Measurements from ENCODE around the gene IQCE. TPM values are rescaled to one million over a fixed set of nuclear protein-coding genes. Genes with fewer than 3 reads are reported as not detected.

Gene IQCE
- total and polyA plus RNA-seq, 10 of the 15 experiments (the other 5 are each of a cell fraction or from before 2014, with no cell fraction given): 0.37 to 8.1 (median 3.7) TPM

DNA sequence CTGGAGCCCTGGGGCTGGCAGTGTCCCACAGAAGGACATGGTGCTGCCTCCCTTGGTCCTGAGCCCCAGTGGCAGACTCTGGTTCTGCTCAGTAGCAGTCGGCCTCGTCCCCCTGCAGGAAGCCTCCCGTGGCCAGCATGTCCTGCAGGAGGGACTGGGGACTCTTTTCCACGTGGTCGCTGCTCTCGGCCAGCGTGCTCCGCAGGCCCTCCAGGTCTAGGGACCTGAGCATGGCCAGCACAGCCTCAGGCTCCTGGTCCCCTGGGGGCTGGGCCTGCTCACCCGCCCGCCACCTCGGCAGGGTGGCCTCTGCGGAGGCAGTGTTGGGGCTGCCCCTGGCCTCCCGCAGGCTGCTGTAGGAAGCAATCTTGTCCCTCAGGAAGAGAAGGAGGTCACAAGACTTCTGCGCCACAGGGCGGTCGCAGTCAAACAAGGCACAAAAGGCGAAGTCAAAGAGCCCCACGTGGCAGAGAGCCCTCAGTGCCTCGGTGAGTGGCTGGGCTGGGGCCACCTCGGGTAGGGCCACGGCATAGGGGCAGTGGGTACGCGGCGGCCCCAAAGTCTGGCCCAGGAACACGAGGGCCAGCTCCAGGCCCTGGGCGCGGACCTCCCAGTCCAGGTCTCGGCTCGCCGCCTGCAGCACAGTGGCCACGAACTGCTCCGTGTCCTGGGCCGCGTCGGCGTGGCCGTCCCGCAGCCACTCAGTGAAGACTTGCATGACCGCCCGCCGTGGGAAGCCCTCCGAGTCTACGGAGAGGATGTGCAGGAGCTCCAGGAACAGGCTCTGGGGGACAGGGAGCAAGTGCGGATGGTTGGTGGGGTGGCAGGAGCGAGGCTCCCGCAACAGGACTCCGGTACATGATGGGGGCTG, 20.6 kb upstream of the IQCE start:
- BruUV-seq (replicated peaks): TSS peak; percentile 68
- Histone ChIP-seq H3K4me3 (no peak overlapping the region), H3K4me1 (ENCODE audit: control insufficient read depth, insufficient read depth, low read length) (no peaks in the 10 kb centered on the region), H3K36me3 (ENCODE audit: control insufficient read depth in 2 of 2, insufficient read depth in 2 of 2, low read length in 1 of 2) (peaks cover 0 to 16% of the 10 kb centered on the region in 2 experiments; a peak in 2 of 4 replicates), H3K27ac (ENCODE audit: control insufficient read depth, insufficient read depth) (no peak overlapping the region), H3K79me2 (ENCODE audit: control insufficient read depth, insufficient read depth, low read length) (no peaks in the 10 kb centered on the region), H2AFZ (ENCODE audit: control insufficient read depth, low read depth, low read length) (no peak overlapping the region), H4K20me1 (ENCODE audit: control insufficient read depth, insufficient read depth) (no peaks in the 10 kb centered on the region), H3K27me3 (replicated peaks in 1 of 2; ENCODE audit: control insufficient read depth in 2 of 2, insufficient read depth in 2 of 2, low read length in 1 of 2) (no peaks in the 10 kb centered on the region), H3K9ac (ENCODE audit: control insufficient read depth, insufficient read depth, low read length) (no peak overlapping the region), H3K4me2 (ENCODE audit: control insufficient read depth, insufficient read depth) (no peak overlapping the region), H3K9me3 (replicated peaks; ENCODE audit: control insufficient read depth, insufficient read depth, low read length) (no peaks in the 10 kb centered on the region)
- ChIA-PET SMC1A (ENCODE audit: uncharacterized antibody, unreplicated experiment) (no interaction called here), CTCF (no interaction called here), POLR2A (no interaction called here), RAD21 (ENCODE audit: unreplicated experiment) (no interaction called here)
- WGBS (ENCODE audit: insufficient coverage, insufficient replicate concordance, low lambda C conversion rate, missing lambda C conversion rate): 94% methylated on average over 47 of the region's 47 CpGs
- FAIRE-seq (no peak), DNase-seq (ENCODE audit: low read depth, low spot score) (no peak), ATAC-seq (no peak)
- in situ Hi-C loops (cut with MboI): no loop called here
- TF ChIP-seq RCOR1 (conservative IDR thresholded peaks at IDR 0.05; ENCODE audit: low read depth, low read length): no peak
- no peak for TF ChIP-seq MYC (IDR thresholded peaks at IDR 0.05; ENCODE audit: insufficient read depth, insufficient read length, insufficient replicate concordance, low read length, severe bottlenecking)
- TF ChIP-seq NFYA (IDR thresholded peaks at IDR 0.05; ENCODE audit: borderline replicate concordance, low read depth, low read length): no peak
- TF ChIP-seq KAT2A (conservative IDR thresholded peaks at IDR 0.05; ENCODE audit: control insufficient read depth, low read depth, low read length): no peak
- TF ChIP-seq EED (IDR thresholded peaks at IDR 0.05; ENCODE audit: low read depth): no peak
- TF ChIP-seq, protein P1, sequence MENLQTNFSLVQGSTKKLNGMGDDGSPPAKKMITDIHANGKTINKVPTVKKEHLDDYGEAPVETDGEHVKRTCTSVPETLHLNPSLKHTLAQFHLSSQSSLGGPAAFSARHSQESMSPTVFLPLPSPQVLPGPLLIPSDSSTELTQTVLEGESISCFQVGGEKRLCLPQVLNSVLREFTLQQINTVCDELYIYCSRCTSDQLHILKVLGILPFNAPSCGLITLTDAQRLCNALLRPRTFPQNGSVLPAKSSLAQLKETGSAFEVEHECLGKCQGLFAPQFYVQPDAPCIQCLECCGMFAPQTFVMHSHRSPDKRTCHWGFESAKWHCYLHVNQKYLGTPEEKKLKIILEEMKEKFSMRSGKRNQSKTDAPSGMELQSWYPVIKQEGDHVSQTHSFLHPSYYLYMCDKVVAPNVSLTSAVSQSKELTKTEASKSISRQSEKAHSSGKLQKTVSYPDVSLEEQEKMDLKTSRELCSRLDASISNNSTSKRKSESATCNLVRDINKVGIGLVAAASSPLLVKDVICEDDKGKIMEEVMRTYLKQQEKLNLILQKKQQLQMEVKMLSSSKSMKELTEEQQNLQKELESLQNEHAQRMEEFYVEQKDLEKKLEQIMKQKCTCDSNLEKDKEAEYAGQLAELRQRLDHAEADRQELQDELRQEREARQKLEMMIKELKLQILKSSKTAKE (IDR thresholded peaks at IDR 0.05; ENCODE audit: low read depth, poor library complexity, severe bottlenecking): no peak
- TF ChIP-seq MTA2 (IDR thresholded peaks at IDR 0.05; ENCODE audit: low read depth): no peak
- no peak for TF ChIP-seq MEF2A (IDR thresholded peaks at IDR 0.05; ENCODE audit: insufficient read depth, low read depth, low read length)
- TF ChIP-seq, protein P2, sequence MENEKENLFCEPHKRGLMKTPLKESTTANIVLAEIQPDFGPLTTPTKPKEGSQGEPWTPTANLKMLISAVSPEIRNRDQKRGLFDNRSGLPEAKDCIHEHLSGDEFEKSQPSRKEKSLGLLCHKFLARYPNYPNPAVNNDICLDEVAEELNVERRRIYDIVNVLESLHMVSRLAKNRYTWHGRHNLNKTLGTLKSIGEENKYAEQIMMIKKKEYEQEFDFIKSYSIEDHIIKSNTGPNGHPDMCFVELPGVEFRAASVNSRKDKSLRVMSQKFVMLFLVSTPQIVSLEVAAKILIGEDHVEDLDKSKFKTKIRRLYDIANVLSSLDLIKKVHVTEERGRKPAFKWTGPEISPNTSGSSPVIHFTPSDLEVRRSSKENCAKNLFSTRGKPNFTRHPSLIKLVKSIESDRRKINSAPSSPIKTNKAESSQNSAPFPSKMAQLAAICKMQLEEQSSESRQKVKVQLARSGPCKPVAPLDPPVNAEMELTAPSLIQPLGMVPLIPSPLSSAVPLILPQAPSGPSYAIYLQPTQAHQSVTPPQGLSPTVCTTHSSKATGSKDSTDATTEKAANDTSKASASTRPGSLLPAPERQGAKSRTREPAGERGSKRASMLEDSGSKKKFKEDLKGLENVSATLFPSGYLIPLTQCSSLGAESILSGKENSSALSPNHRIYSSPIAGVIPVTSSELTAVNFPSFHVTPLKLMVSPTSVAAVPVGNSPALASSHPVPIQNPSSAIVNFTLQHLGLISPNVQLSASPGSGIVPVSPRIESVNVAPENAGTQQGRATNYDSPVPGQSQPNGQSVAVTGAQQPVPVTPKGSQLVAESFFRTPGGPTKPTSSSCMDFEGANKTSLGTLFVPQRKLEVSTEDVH (IDR thresholded peaks at IDR 0.05; ENCODE audit: low read depth, partially characterized antibody): no peak
- TF ChIP-seq SIN3A (IDR thresholded peaks at IDR 0.05; ENCODE audit: low read depth, low read length): no peak
- no peak for TF ChIP-seq MEF2B (IDR thresholded peaks at IDR 0.05; ENCODE audit: partially characterized antibody, poor library complexity, severe bottlenecking)
- no peak for TF ChIP-seq GATAD2B (conservative IDR thresholded peaks at IDR 0.05; ENCODE audit: low read depth)
- intact Hi-C loops (cut with micrococcal nuclease; ENCODE audit: unreplicated experiment): no loop called here
